HCT116 (cell line): ENCODE results near the gene NBEAL2. TPM values are rescaled to one million over a fixed set of nuclear protein-coding genes. Genes with fewer than 3 reads are reported as not detected.

ENCODE experiments used
- ATAC-seq: fragments of 200-7000 bp; cut with Tn5 transposase; 2 replicates; pipeline ENCODE4 v1.9.1; 2020; ENCODE audit warnings: mild to moderate bottlenecking, moderate library complexity
- BruUV-seq: library from RNA; stranded (reverse); fragments of 400-500 nt; replicated peaks from 2 replicates; lab custom pipeline; 2021; lab: Mats Ljungman, UMichigan
- CTCF ChIA-PET: fragments of 300-600 bp; sonication (Branson Sonifier 250); formaldehyde crosslinking; loops from one replicate; lab custom pipeline; 2021; ENCODE audit warnings: antibody characterized with exemption; lab: Charles Lee
- POLR2A ChIA-PET: fragments of 300-600, 350-600 bp; sonication (Branson Sonifier 250); formaldehyde crosslinking; loops from one replicate; lab custom pipeline; 2021; ENCODE audit warnings: antibody characterized with exemption; lab: Charles Lee
- RAD21 ChIA-PET, 2 experiments: fragments of 300-600 bp; sonication (Branson Sonifier 250); formaldehyde crosslinking; loops; one replicate each; lab custom pipeline; 2023; ENCODE audit warnings: low total read pairs in 2 of 2; ENCODE audit not compliant: uncharacterized antibody in 2 of 2, unreplicated experiment in 2 of 2, low non-redundant PET in 1 of 2; lab: Charles Lee
- DNase-seq: peaks from one replicate; pipeline ENCODE4 v3.0.0-alpha.2; 2010; ENCODE audit warnings: low read depth, low spot score
- H2AFZ ChIP-seq: fragments of 200-600 bp; shearing (Covaris generic), sonication (generic); 2 replicates; pipeline ENCODE4 v1.6.1; 2017; ENCODE audit warnings: low read depth, mixed run types, mixed read lengths, antibody characterized with exemption, low read length; ENCODE audit not compliant: poor library complexity, severe bottlenecking
- H3K27ac ChIP-seq: 2 replicates; pipeline ENCODE4 v1.5.1; 2012; ENCODE audit warnings: low read depth, low read length
- H3K27me3 ChIP-seq: fragments of 200-600 bp; sonication (generic); 2 replicates; pipeline ENCODE4 v1.6.1; 2016; ENCODE audit warnings: mixed run types, low read length, mixed read lengths; ENCODE audit not compliant: insufficient read depth
- H3K36me3 ChIP-seq, 2 experiments: fragments of 200-500 bp in 1 of 2; fragments of 200-600 bp in 1 of 2; sonication (Bioruptor generic) in 1 of 2; sonication (generic) in 1 of 2; 2 replicates each; pipeline versions ENCODE4 v1.5.1 to v1.6.1; 2014 to 2016; ENCODE audit warnings: low read length in 2 of 2, inconsistent platforms in 1 of 2, mixed read lengths in 1 of 2, mixed run types in 1 of 2; ENCODE audit not compliant: insufficient read depth in 2 of 2, control insufficient read depth in 1 of 2
- H3K4me1 ChIP-seq, 2 experiments: fragments of 200-600 bp in 1 of 2; sonication (generic) in 1 of 2; 2 replicates each; pipeline versions ENCODE4 v1.5.1 to v1.6.1; 2012 to 2017; ENCODE audit warnings: low read length in 2 of 2, inconsistent platforms in 1 of 2, mild to moderate bottlenecking in 1 of 2, mixed read lengths in 1 of 2, mixed run types in 1 of 2, moderate library complexity in 1 of 2; ENCODE audit not compliant: insufficient read depth in 2 of 2, control insufficient read depth in 1 of 2
- H3K4me2 ChIP-seq: fragments of 200-600 bp; sonication (generic); 2 replicates; pipeline ENCODE4 v1.6.1; 2017; ENCODE audit warnings: mixed run types, low read length, mixed read lengths
- H3K4me3 ChIP-seq, 2 experiments: fragments of 200-600 bp in 1 of 2; sonication (generic) in 1 of 2; replicated peaks in 1 of 2; 2 replicates each; pipeline ENCODE4 v1.5.1; 2011 to 2016; ENCODE audit warnings: low read length in 2 of 2, control low read depth in 1 of 2, low read depth in 1 of 2, mild to moderate bottlenecking in 1 of 2, mixed read lengths in 1 of 2, mixed run types in 1 of 2
- H3K79me2 ChIP-seq: fragments of 200-600 bp; sonication (generic); 2 replicates; pipeline ENCODE4 v1.6.1; 2017; ENCODE audit warnings: mild to moderate bottlenecking, mixed run types, low read length, moderate library complexity, mixed read lengths; ENCODE audit not compliant: insufficient read depth
- H3K9ac ChIP-seq: fragments of 200-600 bp; sonication (generic); 2 replicates; pipeline ENCODE4 v1.6.1; 2016; ENCODE audit warnings: low read length, mixed read lengths
- H3K9me2 ChIP-seq: fragments of 200-600 bp; sonication (generic), shearing (Covaris generic); 2 replicates; pipeline ENCODE4 v1.6.1; 2017; ENCODE audit warnings: mixed run types, mild to moderate bottlenecking, moderate library complexity; ENCODE audit not compliant: insufficient read depth
- H3K9me3 ChIP-seq, 2 experiments: fragments of 200-500 bp in 1 of 2; fragments of 200-600 bp in 1 of 2; sonication (Bioruptor generic) in 1 of 2; sonication (generic) in 1 of 2; 2 replicates each; pipeline ENCODE4 v1.6.1; 2014 to 2017; ENCODE audit warnings: low read length in 2 of 2, mixed read lengths in 2 of 2, inconsistent platforms in 1 of 2, low read depth in 1 of 2, mild to moderate bottlenecking in 1 of 2, mixed run types in 1 of 2, moderate library complexity in 1 of 2; ENCODE audit not compliant: control insufficient read depth in 1 of 2, insufficient read depth in 1 of 2
- H4K20me1 ChIP-seq: fragments of 200-600 bp; sonication (generic), shearing (Covaris generic); 2 replicates; pipeline ENCODE4 v1.6.1; 2017; ENCODE audit warnings: mixed run types, mild to moderate bottlenecking, moderate library complexity; ENCODE audit not compliant: insufficient read depth
- ATF3 ChIP-seq: IDR thresholded peaks from 2 replicates; pipeline ENCODE4 v1.6.1; 2012
- CEBPB ChIP-seq: IDR thresholded peaks from 2 replicates; pipeline ENCODE4 v1.6.1; 2012; ENCODE audit warnings: low read depth
- EGR1 ChIP-seq: IDR thresholded peaks from 2 replicates; pipeline ENCODE4 v1.6.1; 2012; ENCODE audit warnings: low read depth
- ELF1 ChIP-seq: IDR thresholded peaks from 2 replicates; pipeline ENCODE4 v1.6.1; 2012; ENCODE audit warnings: low read depth, borderline replicate concordance
- EZH2 ChIP-seq: fragments of 200-600 bp; sonication (generic); IDR thresholded peaks from 2 replicates; pipeline ENCODE4 v1.6.1; 2017; ENCODE audit warnings: antibody characterized with exemption, mixed run types
- EZH2phosphoT487 ChIP-seq: fragments of 200-600 bp; IDR thresholded peaks from 2 replicates; pipeline ENCODE4 v1.6.1; 2018; ENCODE audit warnings: antibody characterized with exemption, borderline replicate concordance
- JUND ChIP-seq: IDR thresholded peaks from 2 replicates; pipeline ENCODE4 v1.6.1; 2012
- POLR2AphosphoS5 ChIP-seq: IDR thresholded peaks from 2 replicates; pipeline ENCODE4 v1.6.1; 2011; ENCODE audit warnings: mild to moderate bottlenecking, low read depth, low read length, moderate library complexity
- RAD21 ChIP-seq: IDR thresholded peaks from 2 replicates; pipeline ENCODE4 v1.6.1; 2012; ENCODE audit warnings: low read depth, mild to moderate bottlenecking
- SP1 ChIP-seq: IDR thresholded peaks from 2 replicates; pipeline ENCODE4 v1.6.1; 2012; ENCODE audit warnings: low read depth
- SRF ChIP-seq: IDR thresholded peaks from 2 replicates; pipeline ENCODE4 v1.6.1; 2012; ENCODE audit warnings: low read depth
- TCF7L2 ChIP-seq: IDR thresholded peaks from 2 replicates; pipeline ENCODE4 v1.7.0; 2011; ENCODE audit warnings: borderline replicate concordance, inconsistent platforms; ENCODE audit not compliant: insufficient read depth, insufficient read length; ENCODE audit errors: extremely low read depth
- YY1 ChIP-seq: IDR thresholded peaks from 2 replicates; pipeline ENCODE4 v1.6.1; 2011; ENCODE audit warnings: low read length, low read depth, moderate library complexity, mild to moderate bottlenecking; ENCODE audit not compliant: insufficient replicate concordance; ENCODE audit errors: extremely low read depth
- ZFX ChIP-seq: fragments of 450-650 bp; IDR thresholded peaks from 2 replicates; pipeline ENCODE4 v1.6.1; 2017
- ZNF274 ChIP-seq: fragments of 200-500 bp; sonication (Bioruptor generic); IDR thresholded peaks from 2 replicates; pipeline ENCODE4 v1.6.1; 2014; ENCODE audit warnings: mild to moderate bottlenecking, low read depth, low read length, inconsistent platforms
- intact Hi-C: fragments of 100-400 bp; cut with micrococcal nuclease; formaldehyde crosslinking; loops from 2 replicates; pipeline ENCODE4 v1.10.0; 2022
- total RNA-seq: library from RNA; stranded (reverse); gene quantifications from one replicate; pipeline ENCODE4 v1.2.1, GENCODE V29; 2021; ENCODE audit not compliant: unreplicated experiment
- TF ChIP-seq, protein P1 (sequence below): IDR thresholded peaks from 2 replicates; pipeline ENCODE4 v1.6.1; 2012; ENCODE audit warnings: low read depth
- TF ChIP-seq, protein P2 (sequence below): IDR thresholded peaks from 2 replicates; pipeline ENCODE4 v1.6.1; 2012
- TF ChIP-seq, protein P3 (sequence below): IDR thresholded peaks from 2 replicates; pipeline ENCODE4 v1.6.1; 2011; ENCODE audit warnings: mild to moderate bottlenecking, low read length, moderate library complexity; ENCODE audit not compliant: insufficient replicate concordance; ENCODE audit errors: extremely low read depth

Gene NBEAL2
- total RNA-seq, 1 experiment from 2014 or later: 72.9 TPM

GRCh38 chr3:47019201-47019600 lies 39.7 kb downstream of the NBEAL2 start:
- H3K9ac ChIP-seq: no peak overlapping the region
- ATAC-seq (no peak), DNase-seq (no peak)
- H2AFZ ChIP-seq: no peak overlapping the region
- intact Hi-C loops: no loop called here
- H3K9me2 ChIP-seq: no peaks in the 10 kb centered on the region
- no peak overlapping the region for H3K4me2 ChIP-seq
- TF ChIP-seq EZH2: no peak
- TF ChIP-seq, protein P1, sequence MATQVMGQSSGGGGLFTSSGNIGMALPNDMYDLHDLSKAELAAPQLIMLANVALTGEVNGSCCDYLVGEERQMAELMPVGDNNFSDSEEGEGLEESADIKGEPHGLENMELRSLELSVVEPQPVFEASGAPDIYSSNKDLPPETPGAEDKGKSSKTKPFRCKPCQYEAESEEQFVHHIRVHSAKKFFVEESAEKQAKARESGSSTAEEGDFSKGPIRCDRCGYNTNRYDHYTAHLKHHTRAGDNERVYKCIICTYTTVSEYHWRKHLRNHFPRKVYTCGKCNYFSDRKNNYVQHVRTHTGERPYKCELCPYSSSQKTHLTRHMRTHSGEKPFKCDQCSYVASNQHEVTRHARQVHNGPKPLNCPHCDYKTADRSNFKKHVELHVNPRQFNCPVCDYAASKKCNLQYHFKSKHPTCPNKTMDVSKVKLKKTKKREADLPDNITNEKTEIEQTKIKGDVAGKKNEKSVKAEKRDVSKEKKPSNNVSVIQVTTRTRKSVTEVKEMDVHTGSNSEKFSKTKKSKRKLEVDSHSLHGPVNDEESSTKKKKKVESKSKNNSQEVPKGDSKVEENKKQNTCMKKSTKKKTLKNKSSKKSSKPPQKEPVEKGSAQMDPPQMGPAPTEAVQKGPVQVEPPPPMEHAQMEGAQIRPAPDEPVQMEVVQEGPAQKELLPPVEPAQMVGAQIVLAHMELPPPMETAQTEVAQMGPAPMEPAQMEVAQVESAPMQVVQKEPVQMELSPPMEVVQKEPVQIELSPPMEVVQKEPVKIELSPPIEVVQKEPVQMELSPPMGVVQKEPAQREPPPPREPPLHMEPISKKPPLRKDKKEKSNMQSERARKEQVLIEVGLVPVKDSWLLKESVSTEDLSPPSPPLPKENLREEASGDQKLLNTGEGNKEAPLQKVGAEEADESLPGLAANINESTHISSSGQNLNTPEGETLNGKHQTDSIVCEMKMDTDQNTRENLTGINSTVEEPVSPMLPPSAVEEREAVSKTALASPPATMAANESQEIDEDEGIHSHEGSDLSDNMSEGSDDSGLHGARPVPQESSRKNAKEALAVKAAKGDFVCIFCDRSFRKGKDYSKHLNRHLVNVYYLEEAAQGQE: no peak
- TF ChIP-seq ZNF274: no peak
- no peak for TF ChIP-seq SRF
- TF ChIP-seq, protein P2, sequence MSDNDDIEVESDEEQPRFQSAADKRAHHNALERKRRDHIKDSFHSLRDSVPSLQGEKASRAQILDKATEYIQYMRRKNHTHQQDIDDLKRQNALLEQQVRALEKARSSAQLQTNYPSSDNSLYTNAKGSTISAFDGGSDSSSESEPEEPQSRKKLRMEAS: no peak
- TF ChIP-seq RAD21: no peak
- no peak for TF ChIP-seq ATF3
- TF ChIP-seq EGR1: no peak
- no peak for TF ChIP-seq EZH2phosphoT487
- no peak for TF ChIP-seq TCF7L2
- TF ChIP-seq ZFX: no peak
- TF ChIP-seq SP1: no peak
- TF ChIP-seq CEBPB: no peak
- no peak for TF ChIP-seq ELF1
- TF ChIP-seq, protein P3, sequence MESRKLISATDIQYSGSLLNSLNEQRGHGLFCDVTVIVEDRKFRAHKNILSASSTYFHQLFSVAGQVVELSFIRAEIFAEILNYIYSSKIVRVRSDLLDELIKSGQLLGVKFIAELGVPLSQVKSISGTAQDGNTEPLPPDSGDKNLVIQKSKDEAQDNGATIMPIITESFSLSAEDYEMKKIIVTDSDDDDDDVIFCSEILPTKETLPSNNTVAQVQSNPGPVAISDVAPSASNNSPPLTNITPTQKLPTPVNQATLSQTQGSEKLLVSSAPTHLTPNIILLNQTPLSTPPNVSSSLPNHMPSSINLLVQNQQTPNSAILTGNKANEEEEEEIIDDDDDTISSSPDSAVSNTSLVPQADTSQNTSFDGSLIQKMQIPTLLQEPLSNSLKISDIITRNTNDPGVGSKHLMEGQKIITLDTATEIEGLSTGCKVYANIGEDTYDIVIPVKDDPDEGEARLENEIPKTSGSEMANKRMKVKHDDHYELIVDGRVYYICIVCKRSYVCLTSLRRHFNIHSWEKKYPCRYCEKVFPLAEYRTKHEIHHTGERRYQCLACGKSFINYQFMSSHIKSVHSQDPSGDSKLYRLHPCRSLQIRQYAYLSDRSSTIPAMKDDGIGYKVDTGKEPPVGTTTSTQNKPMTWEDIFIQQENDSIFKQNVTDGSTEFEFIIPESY: no peak
- no peak for TF ChIP-seq JUND
- TF ChIP-seq YY1: no peak
- TF ChIP-seq POLR2AphosphoS5: no peak
- peaks cover 3 to 4% of the 10 kb centered on the region in 2 experiments; a peak in 2 of 4 replicates for H3K36me3 ChIP-seq
- H3K27me3 ChIP-seq: no peaks in the 10 kb centered on the region
- H4K20me1 ChIP-seq: no peaks in the 10 kb centered on the region
- RAD21 ChIA-PET: no interaction called here
- H3K27ac ChIP-seq: no peak overlapping the region
- H3K4me1 ChIP-seq: peaks cover 0 to 5% of the 10 kb centered on the region in 2 experiments; a peak in 1 of 4 replicates
- H3K9me3 ChIP-seq: no peaks in the 10 kb centered on the region
- no TSS peak for BruUV-seq
- POLR2A ChIA-PET: no interaction called here
- H3K79me2 ChIP-seq: peaks cover 3% of the 10 kb centered on the region; the same call in 1 of the 2 replicates
- H3K4me3 ChIP-seq: no peak overlapping the region
- CTCF ChIA-PET: no interaction called here
